HL-60 (cell line): Measurements from ENCODE around the gene THSD7B.

ENCODE experiments used
- CTCF ChIP-seq: IDR thresholded peaks from one replicate; pipeline ENCODE4 v1.5.1; 2011; ENCODE audit warnings: low read length, control low read depth, inconsistent platforms; ENCODE audit not compliant: insufficient read depth
- POLR2AphosphoS5 ChIP-seq: IDR thresholded peaks from 2 replicates; pipeline ENCODE4 v1.6.1; 2012; ENCODE audit warnings: low read depth
- REST ChIP-seq: IDR thresholded peaks from 2 replicates; pipeline ENCODE4 v1.6.1; 2012; ENCODE audit warnings: low read depth; ENCODE audit not compliant: insufficient replicate concordance

- TF ChIP-seq CTCF, result no peak
- TF ChIP-seq POLR2AphosphoS5, result no peak
- TF ChIP-seq REST, result no peak
Observed at GRCh38 chr2:137051778-137052398, 286.5 kb downstream of the THSD7B start.
